ENCODE results near the gene DGKD.

The DGKD gene

GRCh38 chr2:233429175-233429897, 75.0 kb downstream of the DGKD start:
- DNase-seq (ENCODE audit: insufficient read length) = no peak
- no peak for FAIRE-seq
- TF ChIP-seq POLR2A (IDR thresholded peaks at IDR 0.05; ENCODE audit: low read depth, low read length) = no peak
- no peak for TF ChIP-seq POLR2AphosphoS5 (IDR thresholded peaks at IDR 0.05; ENCODE audit: low read depth, low read length)
- TF ChIP-seq TAF1 (IDR thresholded peaks at IDR 0.05; ENCODE audit: borderline replicate concordance, low read depth, low read length) = no peak

- TF ChIP-seq TAF1 (IDR thresholded peaks at IDR 0.05; ENCODE audit: borderline replicate concordance, low read depth, low read length) (no peak), POLR2A (IDR thresholded peaks at IDR 0.05; ENCODE audit: low read depth, low read length) (no peak), POLR2AphosphoS5 (IDR thresholded peaks at IDR 0.05; ENCODE audit: low read depth, low read length) (no peak)
- FAIRE-seq = no peak
- DNase-seq (ENCODE audit: insufficient read length) = no peak
Measured at GRCh38 chr2:233430081-233430480, 75.8 kb downstream of the DGKD start.

GRCh38 chr2:233430651-233431050, 76.4 kb downstream of the DGKD start:
- FAIRE-seq (no peak), DNase-seq (ENCODE audit: insufficient read length) (no peak)
- TF ChIP-seq POLR2A (IDR thresholded peaks at IDR 0.05; ENCODE audit: low read depth, low read length) (no peak), POLR2AphosphoS5 (IDR thresholded peaks at IDR 0.05; ENCODE audit: low read depth, low read length) (no peak), TAF1 (IDR thresholded peaks at IDR 0.05; ENCODE audit: borderline replicate concordance, low read depth, low read length) (no peak)

GRCh38 chr2:233433029-233433428, 78.7 kb downstream of the DGKD start:
- DNase-seq (ENCODE audit: insufficient read length) (no peak), FAIRE-seq (no peak)
- TF ChIP-seq POLR2AphosphoS5 (IDR thresholded peaks at IDR 0.05; ENCODE audit: low read depth, low read length) (no peak), POLR2A (IDR thresholded peaks at IDR 0.05; ENCODE audit: low read depth, low read length) (no peak), TAF1 (IDR thresholded peaks at IDR 0.05; ENCODE audit: borderline replicate concordance, low read depth, low read length) (no peak)

- DNase-seq (ENCODE audit: insufficient read length) (no peak), FAIRE-seq (no peak)
- TF ChIP-seq TAF1 (IDR thresholded peaks at IDR 0.05; ENCODE audit: borderline replicate concordance, low read depth, low read length) (no peak), POLR2AphosphoS5 (IDR thresholded peaks at IDR 0.05; ENCODE audit: low read depth, low read length) (no peak), POLR2A (IDR thresholded peaks at IDR 0.05; ENCODE audit: low read depth, low read length) (no peak)
Measured at GRCh38 chr2:233433794-233434193, 79.5 kb downstream of the DGKD start.

- FAIRE-seq (no peak), DNase-seq (ENCODE audit: insufficient read length) (no peak)
- no peak for TF ChIP-seq POLR2A (IDR thresholded peaks at IDR 0.05; ENCODE audit: low read depth, low read length)
- no peak for TF ChIP-seq TAF1 (IDR thresholded peaks at IDR 0.05; ENCODE audit: borderline replicate concordance, low read depth, low read length)
- TF ChIP-seq POLR2AphosphoS5 (IDR thresholded peaks at IDR 0.05; ENCODE audit: low read depth, low read length) = no peak
Measured at GRCh38 chr2:233434666-233435330, 80.5 kb downstream of the DGKD start.

GRCh38 chr2:233435436-233436190, 81.3 kb downstream of the DGKD start:
- no peak for FAIRE-seq
- DNase-seq (ENCODE audit: insufficient read length) = no peak
- TF ChIP-seq TAF1 (IDR thresholded peaks at IDR 0.05; ENCODE audit: borderline replicate concordance, low read depth, low read length) = no peak
- no peak for TF ChIP-seq POLR2AphosphoS5 (IDR thresholded peaks at IDR 0.05; ENCODE audit: low read depth, low read length)
- no peak for TF ChIP-seq POLR2A (IDR thresholded peaks at IDR 0.05; ENCODE audit: low read depth, low read length)

- TF ChIP-seq TAF1 (IDR thresholded peaks at IDR 0.05; ENCODE audit: borderline replicate concordance, low read depth, low read length) = no peak
- TF ChIP-seq POLR2AphosphoS5 (IDR thresholded peaks at IDR 0.05; ENCODE audit: low read depth, low read length) = no peak
- TF ChIP-seq POLR2A (IDR thresholded peaks at IDR 0.05; ENCODE audit: low read depth, low read length) = no peak
- FAIRE-seq (no peak), DNase-seq (ENCODE audit: insufficient read length) (no peak)
Measured at GRCh38 chr2:233436191-233436581, 81.9 kb downstream of the DGKD start.

GRCh38 chr2:233436691-233437438, 82.6 kb downstream of the DGKD start:
- no peak for FAIRE-seq
- TF ChIP-seq POLR2A (IDR thresholded peaks at IDR 0.05; ENCODE audit: low read depth, low read length) (no peak), POLR2AphosphoS5 (IDR thresholded peaks at IDR 0.05; ENCODE audit: low read depth, low read length) (no peak), TAF1 (IDR thresholded peaks at IDR 0.05; ENCODE audit: borderline replicate concordance, low read depth, low read length) (no peak)
- no peak for DNase-seq (ENCODE audit: insufficient read length)

- TF ChIP-seq POLR2AphosphoS5 (IDR thresholded peaks at IDR 0.05; ENCODE audit: low read depth, low read length) (no peak), TAF1 (IDR thresholded peaks at IDR 0.05; ENCODE audit: borderline replicate concordance, low read depth, low read length) (no peak), POLR2A (IDR thresholded peaks at IDR 0.05; ENCODE audit: low read depth, low read length) (no peak)
- FAIRE-seq (no peak), DNase-seq (ENCODE audit: insufficient read length) (no peak)
Measured at GRCh38 chr2:233437439-233437955, 83.2 kb downstream of the DGKD start.

All from GM12892 (cell line).